Smooth muscle cell (in vitro differentiated cells): ENCODE data around the gene OR7A17. TPM values are rescaled to one million over a fixed set of nuclear protein-coding genes. Genes with fewer than 3 reads are reported as not detected.

Experiments used
- DNase-seq: peaks from one replicate; lab custom pipeline; 2025; ENCODE audit not compliant: unreplicated experiment; lab: John Stamatoyannopoulos, UW
- H2AFZ ChIP-seq: fragments of 200-600 bp; sonication (generic); 2 replicates; pipeline ENCODE4 v1.6.0; 2016; ENCODE audit warnings: antibody characterized with exemption, low read depth, mild to moderate bottlenecking
- H3F3A ChIP-seq: fragments of 200-600 bp; sonication (generic); 2 replicates; pipeline ENCODE4 v1.6.0; 2017; ENCODE audit warnings: antibody characterized with exemption, low read depth
- H3K27ac ChIP-seq: fragments of 200-600 bp; sonication (generic); 2 replicates; pipeline ENCODE4 v1.5.1; 2016; ENCODE audit warnings: low read depth, mild to moderate bottlenecking
- H3K27me3 ChIP-seq: fragments of 200-600 bp; sonication (generic); 2 replicates; pipeline ENCODE4 v1.6.1; 2016; ENCODE audit warnings: low read depth, mild to moderate bottlenecking
- H3K36me3 ChIP-seq: fragments of 200-600 bp; sonication (generic); 2 replicates; pipeline ENCODE4 v1.5.1; 2016; ENCODE audit warnings: low read depth
- H3K4me1 ChIP-seq: fragments of 200-600 bp; sonication (generic); 2 replicates; pipeline ENCODE4 v1.5.1; 2016; ENCODE audit warnings: low read depth
- H3K4me2 ChIP-seq: fragments of 200-600 bp; sonication (generic); 2 replicates; pipeline ENCODE4 v1.6.0; 2016; ENCODE audit warnings: mild to moderate bottlenecking
- H3K4me3 ChIP-seq: fragments of 200-600 bp; sonication (generic); 2 replicates; pipeline ENCODE4 v1.5.1; 2016; ENCODE audit warnings: mild to moderate bottlenecking
- H3K79me2 ChIP-seq: fragments of 200-600 bp; sonication (generic); 2 replicates; pipeline ENCODE4 v1.6.0; 2016; ENCODE audit warnings: low read depth, mild to moderate bottlenecking
- H3K9ac ChIP-seq: fragments of 200-600 bp; sonication (generic); 2 replicates; pipeline ENCODE4 v1.6.0; 2016; ENCODE audit warnings: low read depth
- H3K9me3 ChIP-seq: fragments of 200-600 bp; sonication (generic); replicated peaks from 2 replicates; pipeline ENCODE4 v1.5.1; 2016; ENCODE audit warnings: low read depth
- H4K20me1 ChIP-seq: fragments of 200-600 bp; sonication (generic); 2 replicates; pipeline ENCODE4 v1.6.0; 2016; ENCODE audit warnings: low read depth
- WGBS: methylation state at CpG from one replicate; pipeline ENCODE4 v1.1.7; 2016; ENCODE audit warnings: low lambda C conversion rate; 5-methylcytosine and 5-hydroxymethylcytosine counted together
- polyA plus RNA-seq: library from polyadenylated mRNA; unstranded; fragments of >200 nt; fragmentation: Nextera tagmentation; extraction: Ambion mirVana; gene quantifications from 2 replicates; pipeline ENCODE4 v1.2.1, GENCODE V29; 2016
- total RNA-seq: library from RNA; depleted of rRNA; stranded (reverse); fragments of >200 nt; gene quantifications from 2 replicates; pipeline ENCODE4 v1.2.3, GENCODE V29; 2014
- TF ChIP-seq, protein P1 (sequence below): fragments of 200-600 bp; sonication (generic); IDR thresholded peaks from 2 replicates; pipeline ENCODE4 v1.5.1; 2017; ENCODE audit warnings: borderline replicate concordance, mild to moderate bottlenecking, antibody characterized with exemption; ENCODE audit not compliant: insufficient read depth, poor library complexity, severe bottlenecking

Gene OR7A17
- total RNA-seq, result not detected in 2 replicates
- polyA plus RNA-seq, result not detected in 2 replicates

DNA sequence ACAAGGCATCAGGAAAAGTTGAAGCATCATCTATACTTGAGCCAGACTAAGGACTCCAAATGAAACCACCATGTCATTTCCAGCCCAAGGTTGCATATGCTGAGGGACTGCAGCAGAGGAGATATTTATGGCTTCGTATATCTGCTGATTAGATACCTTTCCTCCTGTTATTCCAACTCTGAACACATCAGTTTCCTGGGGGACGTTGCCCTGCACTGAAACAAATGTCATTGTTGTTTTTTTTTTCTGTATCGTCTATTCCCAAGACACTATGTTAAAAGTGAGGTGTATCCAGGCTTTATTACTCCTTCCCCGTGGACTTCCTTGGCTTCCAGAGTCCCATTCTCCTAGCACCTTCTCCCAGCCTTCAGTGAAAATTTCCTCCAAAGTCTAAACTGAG is at the start of gene OR7A17:
TSS of gene OR7A17 (minus strand) at position 101 of the 400 bp plus-strand sequence. CDS start 4,777 bp downstream, outside the sequence.
- WGBS, result 44% methylated on average over 4 of the region's 4 CpGs
- Histone ChIP-seq H3K4me1 (no peaks in the 10 kb centered on the region), H3K9me3 (no peaks in the 10 kb centered on the region)

DNA sequence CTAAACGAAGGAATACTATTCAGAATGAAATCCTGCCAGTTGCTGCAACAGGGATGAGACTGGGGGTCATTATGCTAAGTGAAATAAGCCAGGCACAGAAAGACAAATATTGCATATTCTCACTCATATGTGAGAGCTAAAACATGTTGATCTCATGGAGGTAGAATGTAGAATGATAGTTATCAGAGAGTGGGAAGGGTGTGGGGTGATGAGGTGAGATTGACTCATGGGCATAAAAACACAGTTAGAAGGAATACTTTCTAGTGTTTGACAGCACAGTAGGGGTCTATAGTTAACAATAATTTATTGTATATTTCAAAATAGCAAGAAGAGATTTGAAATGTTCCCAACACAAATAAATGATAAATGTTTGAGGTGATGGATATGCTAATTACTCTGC is 47.6 kb upstream of the OR7A17 start:
- no peak overlapping the region for H3K9ac ChIP-seq
- H3K9me3 ChIP-seq, result no peaks in the 10 kb centered on the region
- H3K4me3 ChIP-seq, result no peak overlapping the region
- no peak for DNase-seq
- no peak overlapping the region for H3K4me2 ChIP-seq
- WGBS, result 48% methylated on average over 1 of the region's 1 CpG
- no peaks in the 10 kb centered on the region for H3K4me1 ChIP-seq
- no peak overlapping the region for H2AFZ ChIP-seq
- no peaks in the 10 kb centered on the region for H3K36me3 ChIP-seq
- no peaks in the 10 kb centered on the region for H3K79me2 ChIP-seq
- H3F3A ChIP-seq, result no peaks in the 10 kb centered on the region
- H3K27ac ChIP-seq, result no peak overlapping the region
- H3K27me3 ChIP-seq, result no peaks in the 10 kb centered on the region
- TF ChIP-seq, protein P1, sequence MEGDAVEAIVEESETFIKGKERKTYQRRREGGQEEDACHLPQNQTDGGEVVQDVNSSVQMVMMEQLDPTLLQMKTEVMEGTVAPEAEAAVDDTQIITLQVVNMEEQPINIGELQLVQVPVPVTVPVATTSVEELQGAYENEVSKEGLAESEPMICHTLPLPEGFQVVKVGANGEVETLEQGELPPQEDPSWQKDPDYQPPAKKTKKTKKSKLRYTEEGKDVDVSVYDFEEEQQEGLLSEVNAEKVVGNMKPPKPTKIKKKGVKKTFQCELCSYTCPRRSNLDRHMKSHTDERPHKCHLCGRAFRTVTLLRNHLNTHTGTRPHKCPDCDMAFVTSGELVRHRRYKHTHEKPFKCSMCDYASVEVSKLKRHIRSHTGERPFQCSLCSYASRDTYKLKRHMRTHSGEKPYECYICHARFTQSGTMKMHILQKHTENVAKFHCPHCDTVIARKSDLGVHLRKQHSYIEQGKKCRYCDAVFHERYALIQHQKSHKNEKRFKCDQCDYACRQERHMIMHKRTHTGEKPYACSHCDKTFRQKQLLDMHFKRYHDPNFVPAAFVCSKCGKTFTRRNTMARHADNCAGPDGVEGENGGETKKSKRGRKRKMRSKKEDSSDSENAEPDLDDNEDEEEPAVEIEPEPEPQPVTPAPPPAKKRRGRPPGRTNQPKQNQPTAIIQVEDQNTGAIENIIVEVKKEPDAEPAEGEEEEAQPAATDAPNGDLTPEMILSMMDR, result no peak
- no peaks in the 10 kb centered on the region for H4K20me1 ChIP-seq

More for the DNA sequence above, at the start of gene OR7A17:
- TF ChIP-seq, protein P1, result no peak
- Histone ChIP-seq H4K20me1 (no peaks in the 10 kb centered on the region), H2AFZ (no peak within 1 kb of the TSS), H3K9ac (no peak within 1 kb of the TSS), H3K79me2 (no peaks in the 10 kb centered on the region), H3F3A (no peaks in the 10 kb centered on the region), H3K27me3 (no peaks in the 10 kb centered on the region), H3K27ac (no peak within 1 kb of the TSS), H3K4me3 (no peak within 1 kb of the TSS), H3K36me3 (no peaks in the 10 kb centered on the region), H3K4me2 (no peak within 1 kb of the TSS)
- DNase-seq, result no peak

DNA sequence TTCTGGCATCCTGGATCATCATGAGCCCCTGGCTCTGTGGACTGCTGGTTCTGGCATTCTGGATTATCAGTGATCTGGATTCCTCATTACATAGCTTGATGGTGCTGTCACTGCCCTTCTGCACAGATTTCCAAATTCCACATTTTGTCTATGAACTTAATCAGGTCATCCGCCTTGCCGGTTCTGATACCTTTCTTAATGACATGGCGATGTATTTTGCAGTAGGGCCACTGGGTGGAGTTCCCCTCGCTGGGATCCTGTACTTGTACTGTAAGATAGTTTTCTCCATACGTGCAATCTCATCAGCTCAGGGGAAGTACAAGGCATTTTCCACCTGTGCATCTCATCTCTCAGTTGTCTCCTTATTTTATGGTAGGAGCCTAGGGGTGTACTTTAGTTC is 30.9 kb upstream of the OR7A17 start:
- Histone ChIP-seq H3K27ac (no peak overlapping the region), H3K79me2 (no peaks in the 10 kb centered on the region), H3F3A (no peaks in the 10 kb centered on the region), H3K27me3 (no peaks in the 10 kb centered on the region), H3K36me3 (no peaks in the 10 kb centered on the region), H2AFZ (no peak overlapping the region), H3K4me2 (no peak overlapping the region), H3K4me1 (no peaks in the 10 kb centered on the region), H3K9me3 (no peaks in the 10 kb centered on the region), H3K4me3 (no peak overlapping the region), H4K20me1 (no peaks in the 10 kb centered on the region), H3K9ac (no peak overlapping the region)
- no peak for DNase-seq
- TF ChIP-seq, protein P1, result no peak
- WGBS, result 65% methylated on average over 5 of the region's 5 CpGs

DNA sequence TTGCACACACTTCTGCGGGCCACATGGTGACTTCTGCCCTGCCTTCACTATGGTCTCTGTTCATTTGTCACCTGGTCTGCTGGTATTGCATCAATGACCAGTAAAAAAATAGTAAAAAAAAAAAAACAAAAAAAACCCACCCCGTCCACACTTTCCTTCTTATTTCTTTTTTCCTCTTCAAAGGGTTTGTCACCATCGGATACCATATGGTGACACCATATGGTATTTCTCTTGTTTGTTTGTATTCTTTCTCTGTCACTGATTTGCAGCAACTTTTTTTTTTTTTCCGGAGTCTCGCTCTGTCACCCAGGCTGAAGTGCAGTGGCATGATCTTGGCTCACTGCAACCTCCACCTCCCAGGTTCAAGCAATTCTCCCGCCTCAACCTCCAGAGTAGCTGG is 29.2 kb upstream of the OR7A17 start:
- no peaks in the 10 kb centered on the region for H3F3A ChIP-seq
- H3K9ac ChIP-seq, result no peak overlapping the region
- TF ChIP-seq, protein P1, result no peak
- no peaks in the 10 kb centered on the region for H3K27me3 ChIP-seq
- no peak overlapping the region for H2AFZ ChIP-seq
- no peak overlapping the region for H3K4me2 ChIP-seq
- no peak overlapping the region for H3K4me3 ChIP-seq
- H3K79me2 ChIP-seq, result no peaks in the 10 kb centered on the region
- no peak for DNase-seq
- H4K20me1 ChIP-seq, result no peaks in the 10 kb centered on the region
- H3K9me3 ChIP-seq, result no peaks in the 10 kb centered on the region
- H3K4me1 ChIP-seq, result no peaks in the 10 kb centered on the region
- 69% methylated on average over 6 of the region's 6 CpGs for WGBS
- no peaks in the 10 kb centered on the region for H3K36me3 ChIP-seq
- no peak overlapping the region for H3K27ac ChIP-seq
